ENCODE data around the gene PNCK.

The PNCK gene

GRCh38 chrX:153657161-153657560 lies 16.5 kb downstream of the PNCK start:
- DNase-seq = no peak

- no peak for DNase-seq
Measured at GRCh38 chrX:153653556-153653955, 20.1 kb downstream of the PNCK start.

- DNase-seq = peak; percentile 13
Measured at GRCh38 chrX:153651540-153652079, 22.0 kb downstream of the PNCK start.

- DNase-seq = no peak
Measured at GRCh38 chrX:153650959-153651358, 22.7 kb downstream of the PNCK start.

GRCh38 chrX:153649915-153650782 lies 23.5 kb downstream of the PNCK start:
- no peak for DNase-seq

GRCh38 chrX:153649178-153649914 lies 24.3 kb downstream of the PNCK start:
- DNase-seq = peak; percentile 54

- no peak for DNase-seq
Measured at GRCh38 chrX:153648358-153649177, 25.0 kb downstream of the PNCK start.

GRCh38 chrX:153647461-153648357 lies 25.9 kb downstream of the PNCK start:
- DNase-seq = no peak

- DNase-seq = peak; percentile 21
Measured at GRCh38 chrX:153646620-153647373, 26.8 kb downstream of the PNCK start, which contains the start of gene DUSP9. TSS of gene DUSP9 (plus strand) at chrX:153647203. CDS start at chrX:153647954, 751 bp downstream.

GRCh38 chrX:153645921-153646488 lies 27.6 kb downstream of the PNCK start:
- no peak for DNase-seq

- no peak for DNase-seq
Measured at GRCh38 chrX:153645151-153645550, 28.5 kb downstream of the PNCK start.

GRCh38 chrX:153644356-153645125 lies 29.1 kb downstream of the PNCK start:
- no peak for DNase-seq

- DNase-seq = no peak
Measured at GRCh38 chrX:153643431-153644351, 29.9 kb downstream of the PNCK start.

GRCh38 chrX:153642655-153643430 lies 30.8 kb downstream of the PNCK start:
- DNase-seq = no peak

- no peak for DNase-seq
Measured at GRCh38 chrX:153642051-153642654, 31.5 kb downstream of the PNCK start.

GRCh38 chrX:153641627-153642026 lies 32.0 kb downstream of the PNCK start:
- no peak for DNase-seq

All from inflammatory macrophage treated with lipopolysaccharide for 4 hours (primary cell).